MM.1S (cell line): Measurements from ENCODE around the gene RIOK2.

Source experiments
- DNase-seq: peaks from one replicate; pipeline ENCODE4 v3.0.0-alpha.2; 2015
- H2AFZ ChIP-seq: fragments of 300-600 bp; sonication (generic); 2 replicates; pipeline ENCODE4 v1.6.0; 2016; ENCODE audit warnings: antibody characterized with exemption, low read length
- H3F3A ChIP-seq: fragments of 300-600 bp; sonication (generic); 2 replicates; pipeline ENCODE4 v1.6.1; 2016; ENCODE audit warnings: mild to moderate bottlenecking, antibody characterized with exemption, low read length, moderate library complexity, mixed read lengths; ENCODE audit not compliant: insufficient read depth
- H3K27ac ChIP-seq: fragments of 300-600 bp; sonication (generic); 2 replicates; pipeline ENCODE4 v1.5.1; 2016; ENCODE audit warnings: mild to moderate bottlenecking, low read length
- H3K27me3 ChIP-seq: fragments of 300-600 bp; sonication (generic); replicated peaks from 2 replicates; pipeline ENCODE4 v1.6.0; 2016; ENCODE audit warnings: low read length; ENCODE audit not compliant: insufficient read depth
- H3K36me3 ChIP-seq: fragments of 300-600 bp; sonication (generic); replicated peaks from 2 replicates; pipeline ENCODE4 v1.6.1; 2016; ENCODE audit warnings: mild to moderate bottlenecking, low read length, mixed read lengths; ENCODE audit not compliant: insufficient read depth
- H3K4me1 ChIP-seq: fragments of 300-600 bp; sonication (generic); 2 replicates; pipeline ENCODE4 v1.6.1; 2016; ENCODE audit warnings: low read length, mixed read lengths
- H3K4me2 ChIP-seq: fragments of 300-600 bp; sonication (generic); 2 replicates; pipeline ENCODE4 v1.6.0; 2016; ENCODE audit warnings: low read depth, low read length
- H3K4me3 ChIP-seq: fragments of 300-600 bp; sonication (generic); 2 replicates; pipeline ENCODE4 v1.5.1; 2016; ENCODE audit warnings: low read length, mixed read lengths
- H3K79me2 ChIP-seq: fragments of 300-600 bp; sonication (generic); 2 replicates; pipeline ENCODE4 v1.6.1; 2016; ENCODE audit warnings: mixed run types, low read length, mixed read lengths
- H3K9ac ChIP-seq: fragments of 300-600 bp; sonication (generic); 2 replicates; pipeline ENCODE4 v1.6.1; 2016; ENCODE audit warnings: low read length, mixed read lengths
- H3K9me2 ChIP-seq: fragments of 300-600 bp; sonication (generic); replicated peaks from 2 replicates; pipeline ENCODE4 v1.6.1; 2016; ENCODE audit warnings: mild to moderate bottlenecking, low read length, mixed read lengths; ENCODE audit not compliant: insufficient read depth
- H3K9me3 ChIP-seq: fragments of 300-600 bp; sonication (generic); replicated peaks from 2 replicates; pipeline ENCODE4 v1.6.1; 2016; ENCODE audit warnings: mild to moderate bottlenecking, low read length, mixed read lengths; ENCODE audit not compliant: insufficient read depth
- H4K20me1 ChIP-seq: fragments of 300-600 bp; sonication (generic); 2 replicates; pipeline ENCODE4 v1.6.1; 2016; ENCODE audit warnings: mild to moderate bottlenecking, low read length, moderate library complexity, mixed read lengths; ENCODE audit not compliant: insufficient read depth
- EZH2 ChIP-seq: fragments of 300-600 bp; sonication (generic); optimal IDR thresholded peaks from 2 replicates; pipeline ENCODE3; 2017; ENCODE audit warnings: low read depth, mild to moderate bottlenecking, antibody characterized with exemption, low read length, mixed read lengths
- EZH2phosphoT487 ChIP-seq: fragments of 300-600 bp; sonication (generic); IDR thresholded peaks from 2 replicates; pipeline ENCODE4 v1.6.1; 2018; ENCODE audit warnings: antibody characterized with exemption, low read length
- TF ChIP-seq, protein P1 (sequence below): fragments of 300-600 bp; sonication (generic); IDR thresholded peaks from 2 replicates; pipeline ENCODE4 v1.5.1; 2016; ENCODE audit warnings: antibody characterized with exemption, low read length, mixed read lengths

The RIOK2 gene

GRCh38 chr5:97134634-97135033 lies 48.4 kb downstream of the RIOK2 start:
- no peaks in the 10 kb centered on the region for H3K9me3 ChIP-seq
- H3K4me1 ChIP-seq, result no peaks in the 10 kb centered on the region
- H3K4me3 ChIP-seq, result no peak overlapping the region

GRCh38 chr5:97133101-97133500 lies 49.9 kb downstream of the RIOK2 start:
- Histone ChIP-seq H3K79me2 (no peaks in the 10 kb centered on the region), H2AFZ (no peak overlapping the region), H3K4me2 (no peak overlapping the region), H3K9ac (no peak overlapping the region), H3K27ac (no peak overlapping the region), H3K9me3 (no peaks in the 10 kb centered on the region), H3K4me1 (no peaks in the 10 kb centered on the region), H3K4me3 (no peak overlapping the region), H4K20me1 (no peaks in the 10 kb centered on the region), H3F3A (no peaks in the 10 kb centered on the region), H3K36me3 (no peaks in the 10 kb centered on the region), H3K9me2 (no peaks in the 10 kb centered on the region), H3K27me3 (no peaks in the 10 kb centered on the region)
- TF ChIP-seq EZH2phosphoT487 (no peak), EZH2 (no peak)
- TF ChIP-seq, protein P1, sequence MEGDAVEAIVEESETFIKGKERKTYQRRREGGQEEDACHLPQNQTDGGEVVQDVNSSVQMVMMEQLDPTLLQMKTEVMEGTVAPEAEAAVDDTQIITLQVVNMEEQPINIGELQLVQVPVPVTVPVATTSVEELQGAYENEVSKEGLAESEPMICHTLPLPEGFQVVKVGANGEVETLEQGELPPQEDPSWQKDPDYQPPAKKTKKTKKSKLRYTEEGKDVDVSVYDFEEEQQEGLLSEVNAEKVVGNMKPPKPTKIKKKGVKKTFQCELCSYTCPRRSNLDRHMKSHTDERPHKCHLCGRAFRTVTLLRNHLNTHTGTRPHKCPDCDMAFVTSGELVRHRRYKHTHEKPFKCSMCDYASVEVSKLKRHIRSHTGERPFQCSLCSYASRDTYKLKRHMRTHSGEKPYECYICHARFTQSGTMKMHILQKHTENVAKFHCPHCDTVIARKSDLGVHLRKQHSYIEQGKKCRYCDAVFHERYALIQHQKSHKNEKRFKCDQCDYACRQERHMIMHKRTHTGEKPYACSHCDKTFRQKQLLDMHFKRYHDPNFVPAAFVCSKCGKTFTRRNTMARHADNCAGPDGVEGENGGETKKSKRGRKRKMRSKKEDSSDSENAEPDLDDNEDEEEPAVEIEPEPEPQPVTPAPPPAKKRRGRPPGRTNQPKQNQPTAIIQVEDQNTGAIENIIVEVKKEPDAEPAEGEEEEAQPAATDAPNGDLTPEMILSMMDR, result no peak
- no peak for DNase-seq

More at GRCh38 chr5:97134634-97135033, 48.4 kb downstream of the RIOK2 start:
- no peak overlapping the region for H3K4me2 ChIP-seq
- H3K36me3 ChIP-seq, result no peaks in the 10 kb centered on the region
- no peak for DNase-seq
- H4K20me1 ChIP-seq, result no peaks in the 10 kb centered on the region
- no peaks in the 10 kb centered on the region for H3F3A ChIP-seq
- no peak overlapping the region for H3K9ac ChIP-seq
- H3K9me2 ChIP-seq, result no peaks in the 10 kb centered on the region
- no peaks in the 10 kb centered on the region for H3K79me2 ChIP-seq
- no peak overlapping the region for H3K27ac ChIP-seq
- H3K27me3 ChIP-seq, result no peaks in the 10 kb centered on the region
- H2AFZ ChIP-seq, result no peak overlapping the region
- TF ChIP-seq EZH2phosphoT487, result no peak
- TF ChIP-seq, protein P1, result no peak
- TF ChIP-seq EZH2, result no peak

DNA sequence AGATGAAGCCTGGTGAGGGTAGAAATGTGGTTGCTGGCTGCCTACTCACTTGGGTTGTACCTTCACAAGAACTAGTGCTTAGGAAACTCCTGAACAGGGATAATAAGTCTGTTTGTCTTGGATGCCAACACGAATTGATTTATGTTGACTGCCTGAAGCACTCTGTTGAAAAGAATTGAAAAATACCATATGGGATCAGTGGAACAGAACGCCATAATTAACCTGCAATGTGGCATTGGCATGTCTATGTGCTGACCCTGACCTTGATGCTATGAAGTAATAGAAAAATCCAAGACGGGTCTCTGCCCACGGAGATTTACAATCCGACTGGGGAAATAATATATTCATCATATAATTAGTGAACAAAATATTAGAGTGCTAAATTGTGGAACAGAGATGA lies 51.1 kb downstream of the RIOK2 start:
- no peak for DNase-seq
- TF ChIP-seq EZH2phosphoT487 (no peak), EZH2 (no peak)
- TF ChIP-seq, protein P1, result no peak
- Histone ChIP-seq H2AFZ (no peak overlapping the region), H3K27ac (no peak overlapping the region), H3K9me2 (no peaks in the 10 kb centered on the region), H3K27me3 (no peaks in the 10 kb centered on the region), H3K9me3 (no peaks in the 10 kb centered on the region), H3K36me3 (no peaks in the 10 kb centered on the region), H3K4me2 (no peak overlapping the region), H3K79me2 (no peaks in the 10 kb centered on the region), H3K4me1 (no peaks in the 10 kb centered on the region), H3K9ac (no peak overlapping the region), H4K20me1 (no peaks in the 10 kb centered on the region), H3K4me3 (no peak overlapping the region), H3F3A (no peaks in the 10 kb centered on the region)
